Measurements from ENCODE around the gene NAA25.
A peak's percentile ranks its signal among the peaks of the same experiment; 100 is the strongest.

The NAA25 gene

DNA sequence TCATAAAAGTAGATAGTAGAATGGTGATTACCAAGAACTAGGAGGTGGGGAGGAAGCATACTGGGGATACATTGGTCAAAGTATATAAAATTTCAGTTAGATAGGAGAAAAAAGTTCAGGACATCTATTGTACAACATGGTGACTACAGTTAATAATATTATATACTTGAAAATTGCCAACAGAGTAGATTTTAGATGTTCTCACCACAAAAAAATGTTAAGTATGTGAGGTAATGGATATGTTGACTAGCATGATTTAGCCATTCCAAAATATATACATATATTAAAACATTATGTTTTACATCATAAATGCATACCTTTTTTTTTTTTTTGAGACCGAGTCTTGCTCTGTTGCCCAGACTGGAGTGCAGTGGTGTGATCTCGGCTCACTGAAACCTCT, 126.6 kb downstream of the NAA25 start:
- peak; percentile 7 for DNase-seq (ENCODE audit: low read depth)
- TF ChIP-seq, protein P1, sequence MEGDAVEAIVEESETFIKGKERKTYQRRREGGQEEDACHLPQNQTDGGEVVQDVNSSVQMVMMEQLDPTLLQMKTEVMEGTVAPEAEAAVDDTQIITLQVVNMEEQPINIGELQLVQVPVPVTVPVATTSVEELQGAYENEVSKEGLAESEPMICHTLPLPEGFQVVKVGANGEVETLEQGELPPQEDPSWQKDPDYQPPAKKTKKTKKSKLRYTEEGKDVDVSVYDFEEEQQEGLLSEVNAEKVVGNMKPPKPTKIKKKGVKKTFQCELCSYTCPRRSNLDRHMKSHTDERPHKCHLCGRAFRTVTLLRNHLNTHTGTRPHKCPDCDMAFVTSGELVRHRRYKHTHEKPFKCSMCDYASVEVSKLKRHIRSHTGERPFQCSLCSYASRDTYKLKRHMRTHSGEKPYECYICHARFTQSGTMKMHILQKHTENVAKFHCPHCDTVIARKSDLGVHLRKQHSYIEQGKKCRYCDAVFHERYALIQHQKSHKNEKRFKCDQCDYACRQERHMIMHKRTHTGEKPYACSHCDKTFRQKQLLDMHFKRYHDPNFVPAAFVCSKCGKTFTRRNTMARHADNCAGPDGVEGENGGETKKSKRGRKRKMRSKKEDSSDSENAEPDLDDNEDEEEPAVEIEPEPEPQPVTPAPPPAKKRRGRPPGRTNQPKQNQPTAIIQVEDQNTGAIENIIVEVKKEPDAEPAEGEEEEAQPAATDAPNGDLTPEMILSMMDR (conservative IDR thresholded peaks at IDR 0.05; ENCODE audit: low read length), result no peak
- no peak overlapping the region for H3K4me3 ChIP-seq (ENCODE audit: low read length)

DNA sequence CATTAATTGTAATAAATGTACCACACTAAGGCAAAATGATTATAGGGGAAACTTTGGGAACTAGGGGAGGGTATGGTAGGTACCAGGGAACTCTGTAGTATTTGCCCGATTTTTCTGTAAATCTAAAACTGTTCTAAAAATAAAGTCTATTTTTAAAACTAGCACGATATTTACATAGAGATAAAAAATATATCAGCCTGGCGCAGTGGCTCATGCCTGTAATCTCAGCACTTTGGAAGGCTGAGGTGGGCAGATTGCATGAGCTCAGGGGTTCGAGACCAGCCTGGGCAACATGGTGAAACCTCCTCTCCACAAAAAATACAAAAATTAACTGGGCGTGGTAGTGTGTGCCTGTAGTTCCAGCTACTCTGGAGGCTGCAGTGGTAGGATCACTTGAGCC, 128.0 kb downstream of the NAA25 start:
- no peak for DNase-seq (ENCODE audit: low read depth)
- no peak overlapping the region for H3K4me3 ChIP-seq (ENCODE audit: low read length)
- TF ChIP-seq, protein P1 (conservative IDR thresholded peaks at IDR 0.05; ENCODE audit: low read length), result no peak

- TF ChIP-seq, protein P1 (conservative IDR thresholded peaks at IDR 0.05; ENCODE audit: low read length), result no peak
- no peak for DNase-seq (ENCODE audit: low read depth)
- no peak overlapping the region for H3K4me3 ChIP-seq (ENCODE audit: low read length)
Measured at GRCh38 chr12:111978545-111978944, 130.0 kb downstream of the NAA25 start.

DNA sequence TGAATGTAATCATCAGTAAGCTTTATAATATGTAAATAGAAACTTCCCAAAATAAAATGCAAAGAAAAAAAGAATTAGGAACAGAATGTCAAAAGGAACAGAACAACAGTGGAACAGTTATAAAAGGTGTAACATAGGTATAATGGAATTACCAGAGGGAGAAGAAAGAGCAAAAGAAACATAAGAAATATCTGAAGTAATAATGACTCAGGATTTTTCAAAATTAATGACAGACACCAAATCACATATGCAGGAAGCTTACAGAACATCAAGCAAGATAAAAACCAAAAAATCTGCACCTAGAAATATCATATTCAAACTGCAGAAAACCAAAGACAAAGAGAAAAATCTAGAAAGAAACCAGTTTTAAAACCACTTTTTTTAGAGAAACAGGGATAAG, 131.7 kb downstream of the NAA25 start:
- TF ChIP-seq, protein P1 (conservative IDR thresholded peaks at IDR 0.05; ENCODE audit: low read length), result no peak
- no peak for DNase-seq (ENCODE audit: low read depth)
- H3K4me3 ChIP-seq (ENCODE audit: low read length), result no peak overlapping the region

Data from AG10803 (cell line).